Suppressor macrophage (primary cell): Measurements from ENCODE around the gene ATAD3A.
A peak's percentile ranks its signal among the peaks of the same experiment; 100 is the strongest.
"Not testable (repeated sequence)": the region's sequence is repeated elsewhere in the genome, so short reads cannot be mapped to it uniquely, and the experiment has no call there.

Source experiments
- DNase-seq, 4 experiments: peaks; one replicate each; pipeline ENCODE4 v3.0.0-alpha.2; 2020 to 2022

ATAD3A gene

DNA sequence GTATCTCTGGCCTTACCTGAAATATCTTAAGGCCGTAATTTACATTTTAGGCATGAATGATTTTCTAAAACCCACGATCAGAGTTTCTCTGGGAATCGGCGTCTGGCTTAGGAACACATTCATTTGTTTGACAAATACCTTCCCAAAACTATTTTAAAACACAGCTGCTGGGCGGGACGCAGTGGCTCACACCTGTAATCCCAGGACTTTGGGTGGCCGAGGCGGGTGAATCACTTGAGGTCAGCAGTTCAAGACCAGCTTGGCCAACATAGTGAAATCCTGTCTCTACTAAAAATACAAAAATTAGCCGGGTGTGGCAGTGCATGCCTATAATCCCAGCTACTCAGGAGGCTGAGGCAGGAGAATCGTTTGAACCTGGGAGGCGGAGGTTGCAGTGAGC, 45.0 kb downstream of the ATAD3A start:
- not testable (repeated sequence) for DNase-seq

DNA sequence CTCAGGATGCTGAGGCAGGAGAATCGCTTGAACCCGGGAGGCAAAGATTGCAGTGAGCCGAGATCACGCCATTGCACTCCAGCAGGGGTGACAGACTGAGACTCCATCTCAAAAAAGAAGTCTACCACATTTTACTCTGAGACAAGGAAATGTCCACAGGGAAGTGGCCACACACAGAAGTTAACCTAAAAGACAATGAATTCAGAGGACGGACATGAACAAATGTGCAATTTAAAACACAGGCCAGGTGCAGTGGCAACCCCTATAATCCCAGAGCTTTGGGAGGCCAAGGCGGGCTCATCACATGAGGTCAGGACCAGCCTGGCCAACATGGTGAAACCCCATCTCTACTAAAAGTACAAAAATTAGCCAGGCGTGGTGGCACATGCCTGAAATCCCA, 45.7 kb downstream of the ATAD3A start:
- not testable (repeated sequence) for DNase-seq

DNA sequence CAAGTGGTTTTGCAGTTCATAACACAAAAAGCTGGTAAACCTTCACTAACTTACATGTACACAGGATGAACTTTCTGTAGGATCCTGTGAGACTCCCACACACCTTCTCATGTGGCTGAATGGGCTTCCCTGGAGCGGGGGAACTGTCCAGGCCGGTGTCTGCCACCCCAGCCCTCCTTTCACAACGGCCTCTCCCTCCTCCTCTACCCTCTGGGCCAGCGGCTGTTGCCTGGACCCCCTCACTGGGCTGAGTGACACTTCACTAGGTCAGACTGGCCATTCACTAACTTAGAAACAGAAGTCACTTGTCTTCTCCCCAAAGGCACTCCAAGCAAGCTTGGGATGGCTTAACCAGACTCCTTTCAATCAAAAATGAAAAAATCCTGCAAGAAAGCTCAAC, 46.6 kb downstream of the ATAD3A start:
- DNase-seq: no peak

DNA sequence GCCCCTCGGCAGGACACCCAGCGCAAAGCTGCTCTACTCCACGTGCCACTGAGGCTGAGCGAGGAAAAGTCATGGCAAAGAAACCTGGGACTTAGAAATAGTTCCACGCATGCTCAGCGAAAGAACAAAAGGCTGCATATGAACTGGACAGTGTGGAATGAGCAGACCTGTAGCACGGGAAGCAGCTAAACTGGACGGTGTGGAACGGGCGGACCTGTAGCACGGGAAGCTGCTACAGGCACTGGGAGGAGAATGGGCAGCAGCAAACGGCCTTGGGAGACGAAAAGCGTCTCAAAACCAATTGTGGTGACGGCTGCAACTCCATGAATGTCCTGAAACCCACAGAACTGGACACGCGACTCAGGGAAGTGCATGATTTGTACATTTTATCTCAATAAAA, 47.1 kb downstream of the ATAD3A start:
- no peak for DNase-seq

DNA sequence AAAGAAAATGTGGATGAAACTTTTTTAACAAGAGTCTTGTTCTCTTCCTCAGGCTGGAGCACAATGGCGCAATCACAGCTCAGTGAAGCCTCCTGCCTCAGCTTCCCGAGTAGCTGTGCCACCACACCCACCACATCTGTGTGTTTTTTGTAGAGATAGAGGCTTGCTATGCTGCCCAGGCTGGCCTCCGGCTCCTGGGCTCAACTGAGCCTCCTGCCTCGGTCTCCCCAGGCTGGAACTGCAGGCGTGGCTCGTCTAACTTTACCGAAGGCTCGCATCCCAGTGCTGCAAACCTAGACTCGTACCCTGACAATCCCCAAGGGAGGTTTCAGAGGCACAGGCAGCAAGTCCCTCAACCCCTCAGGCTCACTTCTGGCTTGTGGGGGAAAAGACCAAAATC, 48.2 kb downstream of the ATAD3A start:
- DNase-seq: no peak

DNA sequence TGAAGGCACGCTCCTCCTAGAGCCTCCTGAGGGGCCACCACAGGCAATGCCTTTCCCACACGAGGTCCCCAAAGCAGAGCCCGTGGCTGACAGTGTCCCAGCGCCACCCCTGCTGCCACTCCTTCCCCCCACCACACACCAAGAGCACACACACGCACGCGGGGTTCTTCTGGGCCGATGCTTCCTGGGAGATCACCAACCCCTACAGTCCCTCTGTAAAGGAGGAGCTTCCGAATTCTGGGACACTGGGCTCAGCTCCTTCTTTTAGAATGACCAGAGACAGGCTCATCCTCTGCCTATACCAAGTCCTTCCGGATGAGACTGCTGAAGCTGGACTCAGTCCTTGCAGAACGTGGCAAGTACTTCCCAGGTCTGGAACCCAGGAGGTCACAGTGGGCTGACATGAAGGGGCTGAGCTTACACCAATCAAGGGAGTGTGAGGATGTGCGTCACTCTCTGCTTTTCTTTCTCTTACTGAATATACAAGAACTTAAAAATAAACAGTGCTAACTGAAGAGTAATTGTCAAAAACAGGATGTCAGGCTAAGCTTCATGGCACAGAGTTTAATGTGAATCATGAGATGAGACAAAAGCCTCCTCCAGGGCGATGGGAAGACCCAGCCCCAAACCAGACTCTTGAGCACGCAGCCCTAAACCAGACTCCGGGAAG, 50.0 kb downstream of the ATAD3A start:
- no peak for DNase-seq

DNA sequence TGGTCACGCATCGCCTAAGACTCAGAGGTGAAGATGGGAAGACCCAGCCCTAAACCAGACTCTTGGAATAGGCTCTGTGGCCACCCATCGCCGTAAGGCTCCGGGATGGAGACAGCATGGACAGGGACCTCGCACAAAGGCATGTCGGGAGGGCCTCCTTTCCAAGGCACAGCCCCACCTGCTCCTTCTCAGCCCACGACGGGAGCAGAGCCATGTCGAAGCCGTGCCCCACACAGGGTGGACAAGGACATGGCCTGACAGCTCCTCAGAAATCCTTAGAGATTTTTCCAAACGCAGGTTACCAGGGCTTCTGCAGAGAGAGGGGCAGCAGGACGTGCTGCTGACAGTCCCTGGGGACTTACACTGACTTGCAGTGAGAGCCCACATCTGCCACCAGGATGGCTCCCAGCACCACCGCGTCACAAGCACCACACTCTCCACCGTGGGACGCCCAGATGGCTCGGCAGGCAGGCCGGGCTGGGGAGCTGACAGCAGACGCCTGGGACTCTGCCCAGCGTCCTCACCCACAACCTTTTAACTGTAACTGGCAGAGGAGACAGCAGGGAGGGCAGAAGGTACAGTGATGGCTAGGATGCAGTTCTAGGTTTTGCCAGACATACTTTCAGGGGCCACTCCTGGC, 50.7 kb downstream of the ATAD3A start:
- DNase-seq: no peak

DNA sequence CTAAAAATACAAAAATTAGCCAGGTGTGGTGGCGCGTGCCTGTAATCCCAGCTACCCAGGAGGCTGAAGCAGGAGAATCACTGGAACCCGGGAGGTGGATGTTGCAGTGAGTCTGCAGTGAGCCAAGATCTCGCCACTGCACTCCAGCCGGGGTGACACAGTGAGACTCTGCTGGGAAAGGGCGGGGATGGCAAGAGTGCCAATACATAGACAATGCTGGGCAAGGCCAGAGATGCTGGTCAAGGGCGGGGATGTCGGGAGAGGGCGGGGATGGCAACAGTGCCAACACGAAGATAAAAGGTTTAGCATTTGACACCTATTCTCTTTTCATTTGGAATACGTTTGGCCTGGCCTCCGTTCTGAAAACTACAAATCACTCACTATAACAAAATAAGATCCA, 51.7 kb downstream of the ATAD3A start:
- no peak for DNase-seq

DNA sequence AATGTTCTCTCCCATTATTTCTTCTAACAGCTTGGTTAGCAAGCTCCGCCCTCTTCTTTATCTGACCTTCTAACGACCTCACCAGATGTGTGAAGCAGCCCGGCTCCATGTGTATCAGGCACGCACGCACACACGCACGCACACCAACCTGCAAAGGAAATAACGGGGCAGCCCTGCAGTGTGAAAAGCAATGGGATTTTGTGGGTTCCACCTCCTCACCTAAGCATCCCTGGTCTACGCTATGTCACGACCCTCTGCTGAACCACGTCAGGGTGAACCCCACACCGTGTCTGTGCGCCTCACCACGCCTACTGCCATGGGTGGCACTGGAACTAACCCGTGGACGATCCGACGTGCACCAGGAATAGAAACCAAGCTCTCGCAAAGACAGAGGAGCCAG, 52.3 kb downstream of the ATAD3A start:
- no peak for DNase-seq

DNA sequence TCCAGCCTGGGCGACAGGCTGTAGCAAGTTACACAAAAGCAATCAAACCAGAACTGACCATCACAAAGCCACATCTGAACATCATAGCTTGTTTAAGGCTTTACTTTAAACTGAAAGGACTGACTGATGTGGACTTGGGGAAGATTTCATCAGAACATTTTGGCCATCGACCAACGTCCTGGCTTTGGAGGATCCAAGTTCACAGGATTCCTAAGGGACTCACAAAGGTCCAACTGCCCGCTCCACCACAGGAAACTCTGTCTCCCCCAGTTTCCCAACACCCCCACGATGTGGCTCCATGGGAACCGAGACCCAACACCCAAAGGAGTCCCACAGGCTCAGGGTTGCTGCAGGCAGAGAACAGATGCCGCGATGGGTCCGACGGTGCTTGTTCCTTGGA, 53.4 kb downstream of the ATAD3A start:
- DNase-seq: no peak

DNA sequence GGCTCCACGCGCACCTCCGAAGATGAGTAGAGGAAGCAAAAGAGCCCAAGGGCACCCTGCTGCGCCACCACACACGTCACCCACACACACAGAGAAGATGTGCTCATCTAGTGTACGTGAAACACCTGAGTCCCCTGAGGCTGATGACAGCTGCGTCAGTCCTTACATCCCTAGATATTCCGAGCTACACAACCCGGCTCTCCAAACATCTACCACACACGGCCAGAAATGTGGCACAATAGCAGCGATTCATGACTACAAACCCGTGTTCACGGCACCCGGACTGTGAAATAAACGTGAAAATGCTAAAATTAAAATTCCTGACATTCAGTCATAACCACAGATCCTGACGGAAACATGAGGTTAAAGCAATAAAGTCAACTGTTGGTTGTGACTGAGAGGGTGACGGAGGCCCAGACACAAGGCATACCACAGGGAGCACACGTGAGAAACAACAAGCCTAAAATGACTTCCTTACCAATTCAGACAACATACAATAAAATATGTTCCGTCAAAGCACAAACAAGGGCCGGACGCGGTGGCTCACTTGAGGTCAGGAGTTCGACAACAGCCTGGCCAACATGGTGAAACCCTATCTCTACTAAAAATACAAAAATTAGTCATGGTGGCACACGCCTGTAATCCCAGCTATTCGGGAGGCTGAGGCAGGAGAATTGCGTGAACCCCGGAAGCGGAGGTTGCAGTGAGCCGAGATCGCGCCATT, 55.4 kb downstream of the ATAD3A start:
- no peak for DNase-seq

DNA sequence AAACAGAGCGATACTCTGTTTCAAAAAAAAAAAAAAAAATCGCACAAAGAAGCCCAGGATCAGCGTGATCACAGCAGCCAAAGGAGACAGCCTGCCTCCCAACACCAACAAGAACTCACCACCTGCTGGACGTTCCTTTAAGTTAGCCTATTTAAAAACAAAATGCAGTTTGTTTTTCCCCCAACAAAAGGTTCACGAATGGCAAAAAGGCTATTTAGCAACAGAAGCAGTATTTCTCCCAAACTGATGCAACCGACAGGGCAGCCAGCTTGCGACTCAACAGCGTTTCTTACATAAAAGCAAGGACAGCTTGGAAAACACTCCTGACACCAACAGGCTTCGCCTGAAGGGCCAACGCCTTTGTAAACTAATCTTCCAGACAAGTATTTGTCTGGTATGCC, 55.9 kb downstream of the ATAD3A start:
- DNase-seq: no peak

DNA sequence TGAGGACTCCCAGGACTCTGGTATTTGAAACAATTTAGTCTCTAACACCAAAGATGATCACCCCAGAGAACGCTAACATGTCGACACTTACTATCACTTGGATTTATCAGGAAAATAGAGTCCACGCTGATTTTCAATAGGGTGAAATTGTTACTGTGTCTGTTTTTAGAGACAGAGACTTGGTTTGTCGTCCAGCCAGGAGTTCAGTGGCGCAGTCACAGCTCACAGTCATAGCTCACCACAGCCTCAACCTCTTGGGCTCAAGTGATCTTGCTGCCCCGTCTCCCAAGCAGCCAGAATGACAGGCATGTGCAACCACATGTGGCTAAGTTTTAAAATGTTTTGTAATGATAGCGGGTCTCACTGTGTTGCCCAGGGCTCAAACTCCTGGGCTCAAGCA, 57.4 kb downstream of the ATAD3A start:
- no peak for DNase-seq

DNA sequence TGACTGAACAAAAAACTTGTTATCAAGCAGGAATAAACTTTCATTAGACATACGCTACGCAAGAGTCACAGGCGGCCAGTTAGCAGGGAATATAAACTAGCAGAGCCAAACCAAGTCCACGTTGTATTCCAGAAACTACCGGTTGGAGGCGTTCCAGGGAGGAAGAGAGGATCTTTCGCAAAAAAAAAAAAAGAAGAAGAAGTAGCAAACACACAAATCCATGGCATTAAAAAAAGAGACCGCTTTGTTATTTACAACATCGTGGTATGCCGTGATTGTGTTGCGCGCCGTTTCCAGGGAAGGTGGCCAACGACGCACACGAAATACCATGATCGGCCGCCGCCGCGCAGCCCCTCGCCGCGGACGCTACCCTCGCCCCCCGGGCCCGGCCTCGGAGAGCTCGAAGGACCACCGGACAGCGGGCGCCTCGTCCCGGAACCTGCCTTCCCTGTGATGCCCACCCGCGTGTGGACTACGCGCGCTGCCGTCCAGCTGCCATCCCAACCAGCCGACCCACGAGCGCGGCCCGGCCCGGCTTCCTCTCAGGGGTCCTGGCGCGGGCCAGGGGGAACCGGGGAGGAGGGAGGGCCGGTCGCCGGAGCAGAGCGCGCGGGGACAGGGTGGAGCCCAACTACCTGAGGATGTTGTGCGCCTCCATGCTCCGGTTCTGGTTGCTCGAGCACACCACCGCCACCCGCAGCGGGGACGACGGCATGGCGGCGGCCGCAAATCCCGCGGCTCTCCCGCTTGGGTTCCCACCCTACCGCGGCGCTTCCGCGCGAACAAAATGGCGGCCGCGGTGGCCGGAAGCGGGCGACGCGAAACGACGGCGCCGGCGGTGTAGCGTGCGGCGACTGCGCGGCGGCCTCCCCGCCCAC, 62.1 kb downstream of the ATAD3A start:
- DNase-seq: peak; percentile 78 to 92 (median 90)

DNA sequence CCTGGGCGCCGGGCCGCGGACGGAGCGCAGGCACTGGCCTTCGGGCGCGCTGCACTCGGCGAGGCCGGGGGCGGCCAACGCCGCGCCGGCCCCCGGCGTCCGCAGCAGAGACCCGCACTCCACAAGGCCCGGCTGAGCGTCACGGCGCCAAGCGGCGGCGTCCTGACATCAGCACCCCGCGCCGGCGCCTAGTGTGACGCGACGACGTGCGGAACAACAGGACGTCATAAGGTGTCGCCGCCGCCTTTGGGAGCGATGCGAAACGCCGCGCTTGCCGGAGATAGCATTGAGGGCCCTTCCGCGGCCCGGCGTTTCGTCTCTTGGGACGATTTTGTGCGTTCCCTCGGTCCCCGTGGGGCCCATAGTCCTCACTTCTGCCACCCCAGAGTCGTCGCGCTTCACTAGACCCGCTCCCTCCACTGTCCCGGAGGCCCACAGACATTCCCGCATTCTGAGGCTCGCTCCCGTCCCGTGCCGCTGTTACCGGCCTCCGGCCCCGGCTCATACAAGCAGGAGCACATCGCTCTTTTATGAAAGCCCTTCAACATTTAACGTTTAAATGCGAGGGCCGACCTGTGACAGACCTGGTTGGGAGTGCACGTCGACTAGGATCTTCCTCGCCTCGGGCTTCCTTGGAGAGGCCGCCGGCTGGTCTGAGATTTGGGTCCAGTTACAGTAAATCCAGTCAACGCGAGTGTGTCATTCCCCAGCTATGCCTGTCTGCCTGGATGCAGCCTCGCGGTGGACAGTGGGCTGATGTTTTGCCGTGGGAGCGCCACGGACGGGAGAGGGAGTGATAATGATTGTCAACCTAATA, 63.0 kb downstream of the ATAD3A start, which contains the start of gene SSU72:
Gene SSU72, minus strand, starts transcription at position 143 of the 817 bp plus-strand sequence. CDS start 306 bp downstream, outside the sequence.
- DNase-seq: peak; percentile 97 to 98 (median 98)

DNA sequence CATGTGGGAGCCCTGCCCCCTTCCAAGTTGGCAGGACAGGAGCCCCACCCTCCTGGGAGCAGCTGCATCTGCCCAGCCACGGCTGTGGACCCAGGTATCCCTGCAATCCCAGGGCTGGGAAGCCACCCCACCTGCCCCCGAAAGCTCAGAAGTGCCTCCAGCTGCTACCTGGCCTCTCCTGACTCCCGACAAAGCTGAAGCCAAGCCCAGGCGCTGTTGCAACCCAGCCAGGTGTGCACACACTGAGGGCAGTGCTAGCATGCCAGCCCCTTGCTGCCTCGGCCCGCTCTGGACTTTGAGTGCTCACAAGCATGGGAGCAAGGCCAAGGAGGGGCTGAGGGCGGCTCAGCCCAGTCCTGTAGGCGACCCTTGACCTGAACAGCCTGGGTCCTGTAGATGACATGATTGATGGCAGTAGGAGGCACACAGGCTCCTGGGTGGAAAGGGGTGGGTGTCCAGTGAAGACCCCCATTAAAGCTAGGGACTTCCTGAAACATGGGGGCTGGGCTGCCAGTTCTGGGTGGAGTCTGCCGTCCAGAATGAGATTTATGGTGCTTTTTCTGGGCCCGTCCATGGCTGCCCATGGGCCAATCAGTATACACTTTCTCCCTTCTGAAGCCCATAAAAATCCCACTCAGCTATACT, 65.5 kb downstream of the ATAD3A start:
- DNase-seq: no peak

DNA sequence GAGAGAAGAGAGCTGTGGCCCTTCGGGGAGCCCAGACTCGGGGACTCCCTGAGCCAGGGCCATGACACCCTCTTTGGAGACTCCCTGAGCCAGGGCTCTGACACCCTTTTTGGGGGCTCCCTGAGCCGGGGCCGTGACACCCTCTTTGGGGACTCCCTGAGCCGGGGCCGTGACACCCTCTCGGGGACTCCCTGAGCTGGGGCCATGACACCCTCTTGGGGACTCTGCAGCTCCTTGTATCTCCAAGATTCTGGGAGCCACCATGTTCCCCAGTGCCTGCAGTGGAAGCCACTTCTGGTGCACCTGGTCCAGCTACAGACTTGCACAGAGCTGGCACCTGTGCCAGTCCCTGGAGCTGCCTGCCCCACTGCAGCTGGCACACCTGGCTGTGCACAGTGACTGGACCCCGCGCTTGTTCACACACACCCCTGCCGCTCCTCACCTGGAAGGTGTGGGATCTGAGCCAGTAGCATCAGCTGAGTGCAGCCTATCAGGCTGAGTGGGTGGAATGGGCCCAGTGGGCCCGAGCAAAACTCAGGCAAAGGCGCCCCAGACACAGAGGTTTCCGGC, 66.5 kb downstream of the ATAD3A start:
- no peak for DNase-seq

DNA sequence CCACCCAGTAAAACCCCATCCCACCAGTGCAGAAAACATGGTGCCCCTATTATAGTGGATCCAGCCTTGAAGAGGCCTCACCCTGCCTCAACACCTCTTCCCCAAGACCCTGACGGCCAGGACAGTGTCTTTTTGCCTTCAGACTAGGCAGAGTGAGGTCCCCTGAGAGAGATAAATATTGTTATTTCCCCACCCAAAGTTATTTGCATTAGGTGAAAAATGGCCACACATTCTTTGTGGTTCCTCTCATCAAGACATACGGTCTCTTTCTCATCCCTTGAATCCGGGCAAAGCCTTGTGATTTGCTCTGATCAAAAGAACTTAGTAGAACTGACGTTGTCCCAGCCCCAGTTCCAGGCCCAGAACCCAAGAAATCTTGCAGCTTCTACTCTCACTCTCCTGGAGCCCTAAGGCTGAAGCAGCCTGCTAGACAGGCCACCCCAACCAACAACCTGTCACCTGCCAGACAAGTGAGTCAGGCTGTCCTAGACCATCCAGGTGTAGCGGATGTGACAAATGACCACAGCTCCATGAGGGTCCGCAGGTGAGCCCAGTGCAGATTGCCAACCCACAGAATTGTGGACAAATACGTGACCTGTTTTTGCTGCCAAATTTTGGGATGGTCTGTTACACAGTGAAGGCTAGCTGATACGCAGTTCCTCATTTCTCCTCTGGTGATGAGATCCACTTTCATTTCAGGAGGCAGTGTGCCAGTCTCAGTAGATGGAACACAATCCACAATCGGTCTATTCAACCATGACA, 70.8 kb downstream of the ATAD3A start:
- DNase-seq: no peak

DNA sequence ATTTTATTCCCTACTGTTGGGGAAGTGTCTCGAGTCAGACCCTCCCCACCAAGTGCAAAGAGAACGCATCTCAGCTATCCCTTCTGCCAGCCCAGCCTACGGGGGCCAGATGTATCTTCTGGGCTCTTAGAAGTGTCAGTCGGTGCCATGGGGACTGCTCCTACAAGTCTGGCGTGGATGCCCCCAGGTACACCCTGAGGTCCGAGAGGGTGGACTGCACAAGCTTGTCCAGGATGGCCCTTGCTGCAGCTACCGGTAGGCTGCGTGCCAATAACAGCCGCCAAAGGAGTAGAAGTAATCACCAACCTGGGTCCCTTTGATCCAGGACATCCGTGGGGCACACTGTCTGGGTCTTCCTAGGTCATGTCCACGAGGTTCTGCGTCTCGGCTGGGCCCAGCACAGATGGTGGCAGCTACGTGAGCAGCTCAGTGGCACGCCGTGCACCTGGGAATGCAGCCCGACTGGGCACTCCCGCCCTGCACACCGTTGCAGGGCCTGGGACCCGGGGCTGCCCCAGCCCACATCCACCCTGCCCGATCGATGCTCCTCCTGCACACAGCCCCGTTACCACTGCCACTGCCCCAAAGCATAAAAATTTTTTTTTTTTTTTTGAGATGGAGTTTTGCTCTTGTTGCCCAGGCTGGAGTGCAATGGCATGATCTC, 71.5 kb downstream of the ATAD3A start:
- no peak for DNase-seq
